ENCODE results near the gene PRKCH. TPM values are rescaled to one million over a fixed set of nuclear protein-coding genes. Genes with fewer than 3 reads are reported as not detected.

Gene PRKCH
- total RNA-seq, 3 donors from 2014 or later, result 12.3 to 15.4 (median 14.8) TPM

DNA sequence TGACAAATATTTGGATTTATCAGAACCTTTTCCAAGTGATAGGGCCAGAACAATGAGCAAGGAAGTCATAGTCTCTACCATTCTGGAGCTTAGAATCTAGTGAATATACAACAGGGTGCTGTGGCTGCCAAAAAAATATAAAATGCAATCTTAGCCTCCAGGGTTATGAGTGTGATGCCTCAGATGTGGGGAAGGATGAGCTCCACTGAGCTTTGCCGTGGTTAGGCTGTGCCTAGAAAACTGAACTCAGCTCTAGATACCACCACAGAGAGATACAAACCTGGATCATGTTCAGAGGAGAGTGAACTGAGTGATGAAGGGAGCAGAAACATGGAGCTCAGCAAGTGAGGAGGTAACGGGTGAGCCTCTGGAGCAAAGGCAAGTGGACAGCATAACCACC, 235.9 kb downstream of the PRKCH start:
- peaks cover 6% of the 10 kb centered on the region for H3K4me1 ChIP-seq (ENCODE audit: low read depth)
- no peak overlapping the region for H3K4me3 ChIP-seq
- TF ChIP-seq, protein P1, sequence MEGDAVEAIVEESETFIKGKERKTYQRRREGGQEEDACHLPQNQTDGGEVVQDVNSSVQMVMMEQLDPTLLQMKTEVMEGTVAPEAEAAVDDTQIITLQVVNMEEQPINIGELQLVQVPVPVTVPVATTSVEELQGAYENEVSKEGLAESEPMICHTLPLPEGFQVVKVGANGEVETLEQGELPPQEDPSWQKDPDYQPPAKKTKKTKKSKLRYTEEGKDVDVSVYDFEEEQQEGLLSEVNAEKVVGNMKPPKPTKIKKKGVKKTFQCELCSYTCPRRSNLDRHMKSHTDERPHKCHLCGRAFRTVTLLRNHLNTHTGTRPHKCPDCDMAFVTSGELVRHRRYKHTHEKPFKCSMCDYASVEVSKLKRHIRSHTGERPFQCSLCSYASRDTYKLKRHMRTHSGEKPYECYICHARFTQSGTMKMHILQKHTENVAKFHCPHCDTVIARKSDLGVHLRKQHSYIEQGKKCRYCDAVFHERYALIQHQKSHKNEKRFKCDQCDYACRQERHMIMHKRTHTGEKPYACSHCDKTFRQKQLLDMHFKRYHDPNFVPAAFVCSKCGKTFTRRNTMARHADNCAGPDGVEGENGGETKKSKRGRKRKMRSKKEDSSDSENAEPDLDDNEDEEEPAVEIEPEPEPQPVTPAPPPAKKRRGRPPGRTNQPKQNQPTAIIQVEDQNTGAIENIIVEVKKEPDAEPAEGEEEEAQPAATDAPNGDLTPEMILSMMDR (IDR thresholded peaks at IDR 0.05), result no peak
- no peaks in the 10 kb centered on the region for H3K9me3 ChIP-seq
- ATAC-seq (no peak), DNase-seq (no peak)
- H3K36me3 ChIP-seq (ENCODE audit: low read depth), result no peaks in the 10 kb centered on the region
- intact Hi-C loops (cut with DNase I, micrococcal nuclease), result no loop called here

DNA sequence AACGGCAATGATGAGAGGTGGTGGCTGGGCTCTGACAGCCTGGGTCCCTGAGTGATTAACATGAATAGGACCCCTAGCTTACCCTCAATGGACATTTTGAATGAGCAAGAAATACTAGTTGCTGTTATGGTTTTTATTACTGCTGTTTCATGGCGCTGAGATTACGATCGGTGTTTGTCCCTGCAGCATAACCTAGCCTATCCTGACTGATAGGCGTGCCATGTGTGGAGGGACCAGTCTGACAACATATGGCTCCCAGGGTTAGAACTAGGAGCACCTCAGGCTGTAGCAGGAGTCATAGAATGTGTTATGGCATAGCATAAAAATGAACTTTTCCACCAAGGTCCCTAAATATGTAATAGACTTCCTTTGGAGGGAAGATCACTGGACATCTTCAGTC, 236.5 kb downstream of the PRKCH start:
- Histone ChIP-seq H3K9me3 (no peaks in the 10 kb centered on the region), H3K4me1 (ENCODE audit: low read depth) (peaks cover 6% of the 10 kb centered on the region), H3K4me3 (no peak overlapping the region), H3K36me3 (ENCODE audit: low read depth) (no peaks in the 10 kb centered on the region)
- ATAC-seq (no peak), DNase-seq (no peak)
- TF ChIP-seq, protein P1 (IDR thresholded peaks at IDR 0.05), result no peak
- intact Hi-C loops (cut with DNase I, micrococcal nuclease), result no loop called here

- no peaks in the 10 kb centered on the region for H3K36me3 ChIP-seq (ENCODE audit: low read depth)
- intact Hi-C loops (cut with DNase I, micrococcal nuclease), result no loop called here
- H3K9me3 ChIP-seq, result no peaks in the 10 kb centered on the region
- TF ChIP-seq, protein P1 (IDR thresholded peaks at IDR 0.05), result no peak
- peaks cover 6% of the 10 kb centered on the region for H3K4me1 ChIP-seq (ENCODE audit: low read depth)
- DNase-seq (no peak), ATAC-seq (no peak)
- no peak overlapping the region for H3K4me3 ChIP-seq
These were observed 236.9 kb downstream of the PRKCH start for GRCh38 chr14:61558271-61558670.

DNA sequence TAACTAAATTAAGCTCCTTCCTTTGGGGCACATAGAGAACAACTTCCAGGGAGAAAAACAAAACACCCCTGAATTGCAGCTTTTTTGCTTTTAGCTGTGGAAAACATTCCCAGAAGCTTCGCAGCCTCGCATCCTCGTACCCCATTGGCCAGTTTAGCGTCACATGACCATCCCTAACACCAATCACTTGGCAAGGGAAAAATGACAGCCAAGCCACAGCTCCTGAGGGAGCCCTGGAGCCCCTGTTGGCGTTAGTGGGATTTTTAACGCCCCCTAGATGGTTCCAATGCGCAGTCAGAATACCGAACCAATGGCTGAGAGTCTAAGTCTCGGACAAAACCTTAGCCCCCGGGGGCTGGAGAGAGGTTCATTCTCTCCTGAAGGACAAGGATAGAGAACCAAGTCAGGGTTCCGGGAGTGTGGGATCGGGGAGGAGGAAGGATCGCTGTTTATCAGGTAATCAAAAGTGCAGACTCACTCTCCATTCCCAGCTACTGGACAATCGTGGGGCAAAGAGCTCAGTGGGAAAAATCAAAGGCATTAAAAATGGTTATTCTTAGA, 238.3 kb downstream of the PRKCH start:
- no peak for DNase-seq
- no peaks in the 10 kb centered on the region for H3K9me3 ChIP-seq
- no peak overlapping the region for H3K4me3 ChIP-seq
- intact Hi-C loops (cut with DNase I, micrococcal nuclease), result no loop called here
- no peak for ATAC-seq
- TF ChIP-seq, protein P1 (IDR thresholded peaks at IDR 0.05), result no peak
- H3K36me3 ChIP-seq (ENCODE audit: low read depth), result no peaks in the 10 kb centered on the region
- H3K4me1 ChIP-seq (ENCODE audit: low read depth), result peaks cover 6% of the 10 kb centered on the region

- TF ChIP-seq, protein P1 (IDR thresholded peaks at IDR 0.05), result no peak
- Histone ChIP-seq H3K9me3 (no peaks in the 10 kb centered on the region), H3K4me3 (no peak overlapping the region), H3K4me1 (ENCODE audit: low read depth) (peaks cover 6% of the 10 kb centered on the region), H3K36me3 (ENCODE audit: low read depth) (no peaks in the 10 kb centered on the region)
- DNase-seq (no peak), ATAC-seq (no peak)
- intact Hi-C loops (cut with DNase I, micrococcal nuclease), result no loop called here
These were observed 238.9 kb downstream of the PRKCH start for GRCh38 chr14:61560323-61560722.

DNA sequence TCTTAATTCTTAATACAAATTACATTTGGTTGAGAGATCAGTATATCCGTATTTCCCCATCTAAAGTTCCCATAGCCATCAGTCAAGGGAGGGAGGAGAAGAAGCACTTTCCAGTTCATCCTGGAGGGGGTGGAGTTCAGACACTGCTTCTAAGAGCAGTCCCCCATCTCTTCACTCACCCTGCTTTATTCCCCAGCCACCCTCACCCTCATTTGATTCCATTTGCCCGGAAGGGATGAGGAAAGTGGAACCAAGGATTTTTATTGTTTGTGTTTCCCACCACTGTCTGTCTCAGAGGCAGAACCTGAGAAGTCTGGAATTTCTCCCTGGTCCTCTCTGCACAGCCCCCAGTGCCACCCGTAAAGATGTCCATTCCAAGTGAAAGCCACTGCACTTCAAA, 239.7 kb downstream of the PRKCH start:
- TF ChIP-seq, protein P1 (IDR thresholded peaks at IDR 0.05), result no peak
- DNase-seq, result no peak
- Histone ChIP-seq H3K4me1 (ENCODE audit: low read depth) (peaks cover 6% of the 10 kb centered on the region), H3K4me3 (no peak overlapping the region), H3K9me3 (no peaks in the 10 kb centered on the region), H3K36me3 (ENCODE audit: low read depth) (no peaks in the 10 kb centered on the region)
- intact Hi-C loops (cut with DNase I, micrococcal nuclease), result no loop called here
- no peak for ATAC-seq
